Muscle of leg (tissue), 11 donors: Measurements from ENCODE around the gene PWWP2A. TPM values are rescaled to one million over a fixed set of nuclear protein-coding genes. Genes with fewer than 3 reads are reported as not detected.
"Not testable (repeated sequence)": the region's sequence is repeated elsewhere in the genome, so short reads cannot be mapped to it uniquely, and the experiment has no call there.

Experiments
- DNase-seq: peaks from one replicate; pipeline ENCODE4 v3.0.0; 2013
- H3K27ac ChIP-seq: one replicate; pipeline ENCODE4 v1.5.1; 2013; ENCODE audit warnings: mild to moderate bottlenecking, low read length, control low read depth
- H3K27me3 ChIP-seq: one replicate; pipeline ENCODE4 v1.6.1; 2013; ENCODE audit warnings: low read length; ENCODE audit not compliant: control insufficient read depth, insufficient read depth
- H3K36me3 ChIP-seq: one replicate; pipeline ENCODE4 v1.6.1; 2013; ENCODE audit warnings: low read length; ENCODE audit not compliant: control insufficient read depth, insufficient read depth
- H3K4me1 ChIP-seq: one replicate; pipeline ENCODE4 v1.6.1; 2013; ENCODE audit warnings: low read length; ENCODE audit not compliant: control insufficient read depth, insufficient read depth
- H3K4me3 ChIP-seq: one replicate; pipeline ENCODE4 v1.5.1; 2013; ENCODE audit warnings: low read length, control low read depth
- H3K9me3 ChIP-seq: replicated peaks from 2 replicates; pipeline ENCODE4 v1.6.1; 2013; ENCODE audit warnings: low read depth, low read length; ENCODE audit not compliant: control insufficient read depth
- WGBS: methylation state at CpG from one replicate; pipeline ENCODE4 v1.1.5; 2013; ENCODE audit warnings: missing lambda C conversion rate; ENCODE audit not compliant: insufficient coverage; 5-methylcytosine and 5-hydroxymethylcytosine counted together
- polyA plus RNA-seq, 8 donors: library from polyadenylated mRNA; unstranded; fragments of 120-200 nt; gene quantifications; one replicate each; pipeline versions ENCODE4 v1.2.1 to v1.2.3, GENCODE V29; 2013; ENCODE audit warnings: inconsistent platforms in 1 of 8, low replicate concordance in 1 of 8; ENCODE audit not compliant: insufficient read length in 8 of 8, insufficient read depth in 1 of 8
- total RNA-seq: library from RNA; stranded (reverse); fragments of 120-200 nt; gene quantifications from one replicate; pipeline ENCODE4 v1.2.4, GENCODE V29; 2013

Gene PWWP2A
- total and polyA plus RNA-seq, 9 donors: 12.1 to 19.1 (median 14.3) TPM

- Histone ChIP-seq H3K27ac (no peak overlapping the region), H3K4me1 (no peaks in the 10 kb centered on the region), H3K27me3 (no peaks in the 10 kb centered on the region), H3K9me3 (no peaks in the 10 kb centered on the region), H3K4me3 (no peak overlapping the region), H3K36me3 (no peaks in the 10 kb centered on the region)
- 100% methylated on average over 2 of the region's 2 CpGs for WGBS
- no peak for DNase-seq
Observed at GRCh38 chr5:160079753-160080152, 39.5 kb downstream of the PWWP2A start.

GRCh38 chr5:160076997-160077396 lies 42.3 kb downstream of the PWWP2A start:
- WGBS: no CpG with 5 or more reads among the region's 2 CpGs

GRCh38 chr5:160075073-160075472 lies 44.2 kb downstream of the PWWP2A start:
- Histone ChIP-seq H3K36me3 (peaks cover 2% of the 10 kb centered on the region), H3K4me3 (no peak overlapping the region), H3K27ac (no peak overlapping the region), H3K9me3 (no peaks in the 10 kb centered on the region), H3K27me3 (no peaks in the 10 kb centered on the region), H3K4me1 (peaks cover 3% of the 10 kb centered on the region)
- no peak for DNase-seq

More at GRCh38 chr5:160076997-160077396, 42.3 kb downstream of the PWWP2A start:
- H3K9me3 ChIP-seq: no peaks in the 10 kb centered on the region
- no peak for DNase-seq
- no peak overlapping the region for H3K4me3 ChIP-seq
- no peak overlapping the region for H3K27ac ChIP-seq
- H3K36me3 ChIP-seq: peaks cover 2% of the 10 kb centered on the region
- H3K27me3 ChIP-seq: no peaks in the 10 kb centered on the region
- peaks cover 3% of the 10 kb centered on the region for H3K4me1 ChIP-seq

GRCh38 chr5:160071916-160072315 lies 47.3 kb downstream of the PWWP2A start:
- peaks cover 3% of the 10 kb centered on the region for H3K4me1 ChIP-seq
- H3K36me3 ChIP-seq: peaks cover 2% of the 10 kb centered on the region
- WGBS: no CpG with 5 or more reads among the region's 2 CpGs
- H3K9me3 ChIP-seq: no peaks in the 10 kb centered on the region
- H3K4me3 ChIP-seq: no peak overlapping the region
- no peaks in the 10 kb centered on the region for H3K27me3 ChIP-seq
- no peak for DNase-seq
- H3K27ac ChIP-seq: no peak overlapping the region

- 9% methylated on average over 4 of the region's 8 CpGs for WGBS
- Histone ChIP-seq H3K36me3 (peaks cover 2% of the 10 kb centered on the region), H3K4me1 (peaks cover 3% of the 10 kb centered on the region), H3K9me3 (no peaks in the 10 kb centered on the region), H3K4me3 (no peak overlapping the region), H3K27ac (no peak overlapping the region), H3K27me3 (no peaks in the 10 kb centered on the region)
- peak; percentile 87 for DNase-seq
Observed at GRCh38 chr5:160071516-160071915, 47.7 kb downstream of the PWWP2A start.

GRCh38 chr5:160069120-160069519 lies 50.1 kb downstream of the PWWP2A start:
- WGBS: 100% methylated on average over 2 of the region's 5 CpGs
- H3K27ac ChIP-seq, DNase-seq, H3K9me3 ChIP-seq, H3K4me3 ChIP-seq, H3K27me3 ChIP-seq, H3K4me1 ChIP-seq: not testable (repeated sequence)
- H3K36me3 ChIP-seq: peaks cover 12% of the 10 kb centered on the region

- no peaks in the 10 kb centered on the region for H3K9me3 ChIP-seq
- H3K36me3 ChIP-seq: peaks cover 31% of the 10 kb centered on the region
- no peak overlapping the region for H3K4me3 ChIP-seq
- DNase-seq: no peak
- WGBS: 20% methylated on average over 1 of the region's 9 CpGs
- H3K27ac ChIP-seq: no peak overlapping the region
- H3K27me3 ChIP-seq: no peaks in the 10 kb centered on the region
- H3K4me1 ChIP-seq: no peaks in the 10 kb centered on the region
Observed at GRCh38 chr5:160064995-160065614, 54.1 kb downstream of the PWWP2A start.

GRCh38 chr5:160064417-160064810 lies 54.8 kb downstream of the PWWP2A start:
- Histone ChIP-seq H3K4me3 (no peak overlapping the region), H3K27ac (no peak overlapping the region), H3K36me3 (peaks cover 35% of the 10 kb centered on the region), H3K9me3 (no peaks in the 10 kb centered on the region), H3K4me1 (no peaks in the 10 kb centered on the region), H3K27me3 (no peaks in the 10 kb centered on the region)
- 63% methylated on average over 1 of the region's 1 CpG for whole genome bisulfite sequencing
- DNase-seq: no peak

- Histone ChIP-seq H3K36me3 (peaks cover 48% of the 10 kb centered on the region), H3K27ac (no peak overlapping the region), H3K9me3 (peaks cover 5% of the 10 kb centered on the region), H3K4me3 (no peak overlapping the region), H3K27me3 (no peaks in the 10 kb centered on the region), H3K4me1 (no peaks in the 10 kb centered on the region)
- DNase-seq: no peak
- WGBS: 40% methylated on average over 1 of the region's 3 CpGs
Observed at GRCh38 chr5:160061770-160062169, 57.5 kb downstream of the PWWP2A start.

- Histone ChIP-seq H3K4me3 (no peak overlapping the region), H3K4me1 (no peaks in the 10 kb centered on the region), H3K9me3 (peaks cover 5% of the 10 kb centered on the region), H3K36me3 (peaks cover 52% of the 10 kb centered on the region), H3K27me3 (no peaks in the 10 kb centered on the region), H3K27ac (no peak overlapping the region)
- DNase-seq: no peak
- WGBS: 53% methylated on average over 4 of the region's 4 CpGs
Observed at GRCh38 chr5:160060001-160060400, 59.2 kb downstream of the PWWP2A start.

- H3K4me1 ChIP-seq: no peaks in the 10 kb centered on the region
- no CpG with 5 or more reads among the region's 4 CpGs for WGBS
- peaks cover 55% of the 10 kb centered on the region for H3K36me3 ChIP-seq
- H3K9me3 ChIP-seq: peaks cover 5% of the 10 kb centered on the region
- no peak overlapping the region for H3K4me3 ChIP-seq
- H3K27me3 ChIP-seq: no peaks in the 10 kb centered on the region
- DNase-seq: no peak
- H3K27ac ChIP-seq: no peak overlapping the region
Observed at GRCh38 chr5:160057256-160057655, 62.0 kb downstream of the PWWP2A start.
